Measurements from ENCODE around the gene STEAP4. TPM values are rescaled to one million over a fixed set of nuclear protein-coding genes. Genes with fewer than 3 reads are reported as not detected.

STEAP4 gene
- total and polyA plus RNA-seq, 2 experiments from 2014 or later = 0.06 TPM; not detected in 1

DNA sequence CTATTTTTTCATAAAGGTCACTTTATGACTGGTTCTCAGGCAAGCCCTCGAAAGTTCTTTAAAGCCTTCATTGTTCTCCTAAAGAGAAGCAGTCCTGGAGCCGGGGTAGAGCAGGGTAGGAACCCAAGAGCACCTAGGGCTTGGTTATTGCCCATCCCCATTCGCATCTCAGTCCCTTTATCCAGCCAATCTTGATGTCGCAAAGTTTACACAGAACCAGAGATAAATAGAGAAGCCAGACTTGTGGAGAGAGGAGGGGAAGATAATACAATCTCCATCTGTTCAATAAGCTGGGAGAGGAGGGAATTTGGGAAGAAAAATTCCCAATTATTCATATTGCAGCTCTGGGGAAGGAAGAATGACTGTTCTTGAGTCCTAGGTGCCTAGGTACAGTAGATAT is 80.5 kb downstream of the STEAP4 start:
- Histone ChIP-seq H3K9me2 (ENCODE audit: insufficient read depth) (no peaks in the 10 kb centered on the region), H3F3A (replicated peaks; ENCODE audit: low read depth) (no peaks in the 10 kb centered on the region), H3K79me2 (replicated peaks; ENCODE audit: insufficient read depth) (no peaks in the 10 kb centered on the region), H2AFZ (no peak overlapping the region), H3K27ac (ENCODE audit: low read depth) (no peak overlapping the region), H3K4me2 (no peak overlapping the region), H3K4me1 (ENCODE audit: insufficient read depth) (peaks cover 2% of the 10 kb centered on the region), H3K36me3 (ENCODE audit: insufficient read depth) (no peaks in the 10 kb centered on the region), H4K20me1 (replicated peaks; ENCODE audit: insufficient read depth) (no peaks in the 10 kb centered on the region), H3K4me3 (no peak overlapping the region), H3K27me3 (ENCODE audit: insufficient read depth) (no peaks in the 10 kb centered on the region)
- DNase-seq (ENCODE audit: low spot score) (no peak), ATAC-seq (no peak)
- H3K27me3 Mint-ChIP-seq (ENCODE audit: insufficient read depth, low read depth, poor library complexity) = no peaks in the 10 kb centered on the region
- no peaks in the 10 kb centered on the region for H3K9me3 Mint-ChIP-seq
- no peak overlapping the region for H3K4me3 Mint-ChIP-seq
- TF ChIP-seq, protein P1, sequence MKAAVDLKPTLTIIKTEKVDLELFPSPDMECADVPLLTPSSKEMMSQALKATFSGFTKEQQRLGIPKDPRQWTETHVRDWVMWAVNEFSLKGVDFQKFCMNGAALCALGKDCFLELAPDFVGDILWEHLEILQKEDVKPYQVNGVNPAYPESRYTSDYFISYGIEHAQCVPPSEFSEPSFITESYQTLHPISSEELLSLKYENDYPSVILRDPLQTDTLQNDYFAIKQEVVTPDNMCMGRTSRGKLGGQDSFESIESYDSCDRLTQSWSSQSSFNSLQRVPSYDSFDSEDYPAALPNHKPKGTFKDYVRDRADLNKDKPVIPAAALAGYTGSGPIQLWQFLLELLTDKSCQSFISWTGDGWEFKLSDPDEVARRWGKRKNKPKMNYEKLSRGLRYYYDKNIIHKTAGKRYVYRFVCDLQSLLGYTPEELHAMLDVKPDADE (IDR thresholded peaks at IDR 0.05) = no peak
- no peak for TF ChIP-seq STAT1 (IDR thresholded peaks at IDR 0.05; ENCODE audit: unreplicated experiment)
- TF ChIP-seq, protein P2, sequence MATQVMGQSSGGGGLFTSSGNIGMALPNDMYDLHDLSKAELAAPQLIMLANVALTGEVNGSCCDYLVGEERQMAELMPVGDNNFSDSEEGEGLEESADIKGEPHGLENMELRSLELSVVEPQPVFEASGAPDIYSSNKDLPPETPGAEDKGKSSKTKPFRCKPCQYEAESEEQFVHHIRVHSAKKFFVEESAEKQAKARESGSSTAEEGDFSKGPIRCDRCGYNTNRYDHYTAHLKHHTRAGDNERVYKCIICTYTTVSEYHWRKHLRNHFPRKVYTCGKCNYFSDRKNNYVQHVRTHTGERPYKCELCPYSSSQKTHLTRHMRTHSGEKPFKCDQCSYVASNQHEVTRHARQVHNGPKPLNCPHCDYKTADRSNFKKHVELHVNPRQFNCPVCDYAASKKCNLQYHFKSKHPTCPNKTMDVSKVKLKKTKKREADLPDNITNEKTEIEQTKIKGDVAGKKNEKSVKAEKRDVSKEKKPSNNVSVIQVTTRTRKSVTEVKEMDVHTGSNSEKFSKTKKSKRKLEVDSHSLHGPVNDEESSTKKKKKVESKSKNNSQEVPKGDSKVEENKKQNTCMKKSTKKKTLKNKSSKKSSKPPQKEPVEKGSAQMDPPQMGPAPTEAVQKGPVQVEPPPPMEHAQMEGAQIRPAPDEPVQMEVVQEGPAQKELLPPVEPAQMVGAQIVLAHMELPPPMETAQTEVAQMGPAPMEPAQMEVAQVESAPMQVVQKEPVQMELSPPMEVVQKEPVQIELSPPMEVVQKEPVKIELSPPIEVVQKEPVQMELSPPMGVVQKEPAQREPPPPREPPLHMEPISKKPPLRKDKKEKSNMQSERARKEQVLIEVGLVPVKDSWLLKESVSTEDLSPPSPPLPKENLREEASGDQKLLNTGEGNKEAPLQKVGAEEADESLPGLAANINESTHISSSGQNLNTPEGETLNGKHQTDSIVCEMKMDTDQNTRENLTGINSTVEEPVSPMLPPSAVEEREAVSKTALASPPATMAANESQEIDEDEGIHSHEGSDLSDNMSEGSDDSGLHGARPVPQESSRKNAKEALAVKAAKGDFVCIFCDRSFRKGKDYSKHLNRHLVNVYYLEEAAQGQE (IDR thresholded peaks at IDR 0.05; ENCODE audit: unreplicated experiment) = no peak
- H3K4me1 Mint-ChIP-seq = peaks cover under 1% of the 10 kb centered on the region; the same call in 2 of the 3 replicates
- H3K27ac Mint-ChIP-seq = no peak overlapping the region
- H3K36me3 Mint-ChIP-seq (ENCODE audit: low read depth) = no peaks in the 10 kb centered on the region

DNA sequence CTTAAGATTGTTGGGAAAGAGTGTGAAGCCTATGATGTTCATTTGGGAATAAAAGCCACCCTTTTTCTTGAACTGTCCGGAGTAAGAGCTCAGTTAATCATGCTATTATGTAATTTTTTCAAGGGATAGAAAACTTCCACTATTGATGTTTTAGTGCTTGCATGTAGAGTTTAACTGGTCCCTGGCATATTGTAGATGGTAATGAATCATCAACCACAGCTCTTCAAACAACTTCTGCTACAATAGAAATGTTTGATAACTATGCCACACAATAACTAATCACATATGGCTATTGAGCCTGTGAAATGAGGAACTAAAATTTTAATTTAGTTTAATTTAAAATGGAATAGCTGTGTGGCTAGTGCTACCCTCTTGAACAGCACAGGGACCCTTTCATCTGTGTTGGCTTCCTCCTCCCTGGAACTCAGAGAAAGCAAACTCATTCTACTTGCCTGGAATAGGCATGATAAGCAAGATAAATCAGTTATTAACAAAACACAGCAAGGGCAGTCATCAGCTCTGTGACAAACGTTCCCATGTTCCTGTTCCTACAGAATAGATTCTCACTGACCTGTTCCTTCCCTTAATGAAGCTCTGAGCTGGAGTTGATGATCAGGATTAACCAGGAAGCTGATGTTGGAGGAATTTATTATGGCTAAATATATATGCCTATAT is 82.0 kb downstream of the STEAP4 start:
- Mint-ChIP-seq H3K36me3 (ENCODE audit: low read depth) (no peaks in the 10 kb centered on the region), H3K4me1 (peaks cover 5% of the 10 kb centered on the region; the same call in 2 of the 3 replicates), H3K27ac (no peak overlapping the region), H3K9me3 (no peaks in the 10 kb centered on the region), H3K27me3 (ENCODE audit: insufficient read depth, low read depth, poor library complexity) (peaks cover 3% of the 10 kb centered on the region), H3K4me3 (no peak overlapping the region)
- Histone ChIP-seq H3K27ac (ENCODE audit: low read depth) (no peak overlapping the region), H3K4me1 (ENCODE audit: insufficient read depth) (peaks cover 12% of the 10 kb centered on the region), H3F3A (replicated peaks; ENCODE audit: low read depth) (no peaks in the 10 kb centered on the region), H3K4me3 (no peak overlapping the region), H3K36me3 (ENCODE audit: insufficient read depth) (no peaks in the 10 kb centered on the region), H3K27me3 (ENCODE audit: insufficient read depth) (no peaks in the 10 kb centered on the region), H4K20me1 (replicated peaks; ENCODE audit: insufficient read depth) (no peaks in the 10 kb centered on the region), H3K4me2 (no peak overlapping the region), H2AFZ (no peak overlapping the region), H3K9me2 (ENCODE audit: insufficient read depth) (no peaks in the 10 kb centered on the region), H3K79me2 (replicated peaks; ENCODE audit: insufficient read depth) (no peaks in the 10 kb centered on the region)
- ATAC-seq = no peak
- no peak for DNase-seq (ENCODE audit: low spot score)
- TF ChIP-seq ZNF331 (CRISPR knock-in tag; IDR thresholded peaks at IDR 0.05; ENCODE audit: low read depth) (no peak), STAT1 (IDR thresholded peaks at IDR 0.05; ENCODE audit: unreplicated experiment) (no peak), POLR2AphosphoS5 (IDR thresholded peaks at IDR 0.05; ENCODE audit: low read depth) (no peak), EZH2 (IDR thresholded peaks at IDR 0.05; ENCODE audit: low read depth, unreplicated experiment) (no peak)
- TF ChIP-seq, protein P2 (IDR thresholded peaks at IDR 0.05; ENCODE audit: unreplicated experiment) = no peak
- TF ChIP-seq, protein P1 (IDR thresholded peaks at IDR 0.05) = no peak

Measured in GM23338 (cell line).